SIG-M5 (cell line): Measurements from ENCODE around the gene LAMA1.
"Not testable (repeated sequence)": the region's sequence is repeated elsewhere in the genome, so short reads cannot be mapped to it uniquely, and the experiment has no call there.

Experiments used
- DNase-seq: peaks from one replicate; lab custom pipeline; 2025; lab: John Stamatoyannopoulos, UW

The LAMA1 gene

DNA sequence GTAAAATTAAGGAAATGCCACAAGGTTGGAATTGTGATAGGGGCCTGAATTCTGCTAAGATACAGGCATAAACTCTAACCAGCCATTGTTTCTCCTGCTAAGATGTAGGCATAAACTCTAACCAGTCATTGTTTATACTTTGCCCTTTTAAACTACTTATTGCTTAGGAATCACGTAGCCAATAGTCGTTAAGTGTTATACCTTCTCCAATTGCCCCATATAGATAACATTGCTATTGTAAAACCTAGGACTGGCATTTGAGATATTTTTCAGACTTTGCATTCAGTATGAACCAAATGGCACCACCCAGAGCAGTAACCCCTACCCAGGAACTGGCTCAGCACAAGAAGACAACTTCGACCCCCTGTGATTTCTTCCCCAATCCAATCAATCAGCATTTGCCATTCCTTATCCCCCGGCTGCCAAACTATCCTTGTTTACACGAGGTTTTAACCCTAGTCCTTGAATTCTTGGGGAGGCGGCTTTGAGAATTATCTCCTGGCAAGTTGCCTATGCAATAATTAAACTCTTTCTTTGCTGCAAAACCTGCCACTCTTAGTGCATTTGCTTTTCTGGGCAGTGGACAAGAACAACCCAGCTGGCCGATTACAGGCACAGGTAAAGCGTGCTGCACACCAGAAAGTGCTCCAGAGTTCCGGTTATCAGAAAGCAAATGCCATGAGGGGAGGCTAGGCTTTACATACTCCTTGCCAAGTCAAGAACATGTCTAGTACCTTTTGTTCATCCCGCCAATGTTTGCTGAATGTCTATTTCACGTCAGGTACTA is 167.6 kb downstream of the LAMA1 start:
- DNase-seq: no peak

DNA sequence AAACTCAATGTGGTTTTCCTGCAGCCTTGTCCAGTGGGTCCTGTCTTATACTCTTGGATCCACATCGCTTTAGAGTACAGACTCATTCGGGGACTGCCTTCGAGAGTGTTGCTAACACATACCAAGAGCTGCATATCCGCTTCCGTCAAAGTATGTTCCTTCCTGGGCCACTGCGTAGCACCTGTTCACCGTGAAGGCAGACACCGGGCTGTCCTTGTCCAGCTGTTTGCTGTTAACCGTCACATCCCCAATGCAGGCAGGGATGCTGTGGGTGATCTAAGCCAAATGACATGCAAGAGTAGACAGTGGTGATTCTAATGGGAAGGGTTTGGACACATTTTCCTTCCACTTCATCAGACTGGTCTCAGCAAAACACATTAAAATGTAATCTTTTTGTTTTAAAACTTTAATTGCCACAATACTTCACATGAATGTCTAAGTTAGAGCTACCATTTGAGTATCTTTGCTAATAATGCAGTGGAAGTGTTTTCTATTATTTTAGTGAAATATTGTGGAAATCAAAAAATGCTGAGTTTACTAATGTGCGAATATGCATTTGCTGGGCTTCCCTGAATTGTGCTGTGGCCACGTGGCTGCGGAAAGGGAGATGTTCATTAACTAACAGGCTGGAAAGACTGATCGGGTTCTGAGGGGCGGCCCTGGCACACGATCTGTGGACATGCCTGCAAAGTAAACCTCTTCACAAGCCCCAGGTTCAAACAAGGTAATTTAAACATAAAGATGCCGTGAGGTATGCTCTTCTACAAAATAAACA is 169.1 kb downstream of the LAMA1 start:
- no peak for DNase-seq

DNA sequence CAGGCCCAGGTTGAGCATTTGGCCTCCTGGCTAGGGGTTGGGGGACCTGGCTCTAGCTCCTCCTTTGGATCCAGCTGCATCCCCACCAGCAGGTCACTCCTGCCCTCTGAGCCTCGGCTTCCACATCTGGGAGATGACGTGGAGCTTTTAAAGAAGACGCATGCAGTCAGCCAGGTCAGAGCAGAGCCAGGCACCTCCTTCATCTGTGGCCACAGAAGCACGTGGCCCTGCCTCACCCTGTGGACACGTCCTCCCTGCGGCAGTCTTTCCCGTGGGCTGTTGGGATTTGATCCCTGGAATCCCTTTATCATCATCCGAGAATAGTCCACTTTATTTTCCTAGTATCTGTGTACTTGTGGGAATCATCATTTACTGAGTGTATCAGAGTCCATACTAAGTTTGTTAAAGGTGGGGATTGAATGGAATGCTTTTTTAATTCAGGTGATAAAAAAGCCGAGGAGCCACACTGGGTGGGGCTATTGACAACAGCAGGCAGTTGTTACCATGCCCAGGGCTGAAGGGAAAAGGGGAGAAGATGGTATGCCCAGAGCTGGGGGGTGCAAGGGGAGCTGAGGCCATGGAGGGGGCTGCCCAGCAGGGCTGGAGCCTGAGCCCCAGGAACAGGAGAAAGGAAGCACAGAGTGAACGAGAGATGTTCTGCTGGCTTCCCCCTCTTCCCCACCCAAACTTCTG is 170.1 kb downstream of the LAMA1 start:
- DNase-seq: no peak

DNA sequence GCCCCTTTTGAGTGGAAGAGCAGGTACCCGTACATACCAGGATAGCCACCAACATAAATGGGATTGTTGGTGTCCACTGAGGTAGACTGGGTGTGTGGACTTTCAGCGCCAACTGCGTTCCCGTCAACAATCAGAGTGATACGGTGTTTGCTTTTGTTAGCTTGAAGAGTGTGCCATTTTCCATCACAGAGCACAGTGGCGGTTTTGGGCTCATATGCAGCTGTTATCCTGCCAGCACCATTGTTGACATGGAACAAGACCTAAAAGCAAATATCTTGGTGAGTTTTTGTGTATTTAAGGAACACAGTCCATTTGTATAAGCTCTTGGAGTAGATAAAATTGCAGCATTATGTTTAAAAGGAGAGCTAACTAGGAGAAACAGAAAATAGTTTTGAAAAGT is 174.5 kb downstream of the LAMA1 start:
- DNase-seq: no peak

GRCh38 chr18:6942742-6943141 is 174.9 kb downstream of the LAMA1 start:
- no peak for DNase-seq

- DNase-seq: no peak
Measured at GRCh38 chr18:6941996-6942395, 175.6 kb downstream of the LAMA1 start.

DNA sequence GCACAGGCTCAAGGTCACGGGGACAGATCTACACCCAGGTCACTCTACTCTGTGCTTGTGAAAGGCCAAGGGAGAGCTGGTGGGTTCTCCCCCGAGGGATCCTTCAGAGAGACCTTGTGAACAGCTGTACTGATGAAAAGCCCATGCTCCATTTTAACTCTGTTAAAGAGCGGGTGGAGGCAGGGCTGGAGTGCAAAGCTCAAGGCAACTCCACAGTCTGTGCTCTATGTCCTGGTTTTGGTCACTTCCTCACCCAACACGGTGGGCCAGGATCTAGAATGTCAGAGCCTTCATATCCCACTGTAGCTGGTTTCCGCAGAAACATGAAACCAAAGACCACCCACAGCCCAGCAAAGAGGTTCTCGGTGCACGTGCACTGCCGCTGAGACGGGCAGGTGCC is 177.1 kb downstream of the LAMA1 start:
- no peak for DNase-seq

- no peak for DNase-seq
Measured at GRCh38 chr18:6939972-6940371, 177.6 kb downstream of the LAMA1 start.

- not testable (repeated sequence) for DNase-seq
Measured at GRCh38 chr18:6938403-6938802, 179.2 kb downstream of the LAMA1 start.

GRCh38 chr18:6938003-6938402 is 179.6 kb downstream of the LAMA1 start:
- DNase-seq: no peak

DNA sequence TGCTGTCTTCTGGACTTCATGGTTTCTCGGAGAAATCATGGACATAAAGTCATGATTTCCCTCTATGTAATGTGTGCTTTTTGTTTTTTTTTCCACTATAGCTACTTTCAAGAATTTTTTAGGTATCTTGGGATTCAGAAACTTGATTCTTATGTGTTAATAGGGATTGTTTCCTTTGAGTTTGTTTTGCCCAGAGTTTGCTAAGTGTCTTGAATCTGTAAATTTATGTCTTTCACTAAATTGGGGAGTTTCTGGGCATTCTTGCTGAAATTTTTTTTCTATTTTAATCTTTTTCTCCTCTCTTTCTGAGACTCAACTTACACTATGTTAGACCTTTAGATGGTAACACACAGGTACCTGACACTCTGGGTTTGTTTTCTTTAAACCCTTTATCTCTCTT is 182.7 kb downstream of the LAMA1 start:
- no peak for DNase-seq

GRCh38 chr18:6929370-6930102 is 188.1 kb downstream of the LAMA1 start:
- DNase-seq: no peak

DNA sequence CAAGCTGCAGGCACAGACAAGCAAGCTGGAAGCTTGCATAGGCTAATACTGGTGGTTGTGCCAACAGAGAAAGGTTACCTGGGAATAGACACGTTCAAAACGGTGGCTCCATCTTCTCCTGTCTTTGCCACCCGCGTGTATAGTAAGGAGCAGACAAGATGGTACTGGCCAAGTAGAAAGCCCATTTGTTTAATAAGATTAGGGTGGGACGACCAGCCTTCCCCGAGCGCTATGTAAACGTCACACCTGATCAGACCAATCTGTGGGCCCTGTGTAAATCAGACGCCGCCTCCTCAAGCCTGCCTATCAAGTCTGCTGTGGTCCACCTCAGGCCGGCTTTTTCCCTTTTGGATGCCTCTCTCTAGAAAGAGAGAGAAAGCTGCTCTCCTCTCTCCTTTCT is 189.2 kb downstream of the LAMA1 start:
- DNase-seq: no peak

DNA sequence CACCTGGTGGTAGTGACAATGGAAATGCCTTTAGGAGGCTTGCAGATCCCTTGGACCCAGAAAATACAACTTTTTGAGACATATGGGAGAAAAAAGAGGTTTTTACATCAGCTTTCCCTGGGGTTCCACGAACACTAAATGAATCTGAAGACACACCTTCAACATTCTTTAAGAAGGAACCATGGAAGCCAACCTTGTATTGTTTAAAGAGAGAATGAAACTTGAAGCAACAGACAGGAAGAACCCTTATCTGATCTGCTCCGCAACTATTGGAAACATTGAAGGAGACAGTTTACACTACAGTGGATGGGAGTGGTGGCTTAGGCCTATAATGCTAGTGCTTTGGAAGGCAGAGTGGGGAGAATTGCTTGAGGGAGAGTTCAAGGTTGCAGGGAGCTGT is 190.4 kb downstream of the LAMA1 start:
- no peak for DNase-seq

GRCh38 chr18:6923220-6923619 is 194.4 kb downstream of the LAMA1 start:
- DNase-seq: no peak

GRCh38 chr18:6921571-6921970 is 196.0 kb downstream of the LAMA1 start:
- no peak for DNase-seq

DNA sequence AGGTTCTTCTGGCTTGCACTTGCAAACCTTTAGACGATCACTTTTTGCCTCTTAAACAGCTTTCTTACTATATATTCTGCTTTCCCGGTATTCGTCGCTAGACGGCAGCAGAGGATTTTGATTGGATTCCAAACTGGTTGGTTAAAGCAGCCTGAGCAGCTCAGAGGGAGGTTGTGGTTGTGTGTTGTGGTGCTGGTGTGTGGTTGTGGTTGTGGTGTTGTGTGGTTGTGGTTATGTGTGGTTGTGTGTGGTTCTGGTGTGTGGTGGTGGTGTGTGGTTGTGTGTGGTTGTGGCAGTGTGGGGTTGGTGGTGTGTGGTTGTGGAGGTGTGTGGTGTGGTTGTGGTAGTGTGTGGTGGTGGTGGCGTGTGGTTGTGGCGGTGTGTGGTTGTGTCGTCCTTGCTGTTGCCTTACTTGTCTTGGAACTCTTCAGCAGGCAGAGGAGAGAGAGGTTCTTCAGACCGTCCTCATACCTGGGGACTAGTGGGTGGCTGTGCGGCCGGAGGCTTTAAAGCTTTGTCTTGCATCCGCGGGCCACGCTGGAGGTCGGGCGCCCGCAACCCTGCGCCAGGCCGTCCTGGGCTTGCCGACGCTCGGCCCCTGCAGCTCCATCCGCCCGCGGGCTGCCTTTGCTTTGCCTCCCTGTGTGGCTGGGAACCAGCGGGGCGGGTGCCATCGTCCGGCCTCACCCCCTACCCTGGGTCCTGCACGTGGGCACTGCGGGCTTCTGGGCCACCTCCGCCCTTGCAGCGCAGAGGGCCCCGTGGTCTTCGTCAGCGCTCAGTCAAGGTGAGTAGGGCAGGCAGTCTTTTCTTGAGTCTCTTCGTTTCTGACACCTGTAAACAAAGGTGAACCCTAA is 197.3 kb downstream of the LAMA1 start:
- DNase-seq: no peak

DNA sequence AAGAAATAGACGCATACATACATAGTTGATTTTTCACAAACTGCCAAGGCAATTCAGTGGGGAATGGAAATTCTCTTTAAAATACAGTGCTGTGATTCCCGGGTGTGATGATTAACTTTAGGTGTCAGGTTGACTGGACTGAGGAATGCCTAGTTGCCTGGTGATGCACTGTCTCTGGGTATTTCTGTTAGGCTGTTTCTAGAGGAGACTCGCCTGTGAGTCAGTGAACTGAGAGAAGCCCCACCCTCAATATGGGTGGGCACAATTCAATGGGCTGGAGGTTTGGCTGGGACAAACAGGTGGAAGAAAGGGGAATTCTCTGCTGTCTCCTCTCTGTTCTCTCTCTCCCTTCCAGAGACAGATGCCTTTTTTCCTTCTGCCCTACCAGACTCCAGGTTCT is 200.5 kb downstream of the LAMA1 start:
- DNase-seq: no peak

DNA sequence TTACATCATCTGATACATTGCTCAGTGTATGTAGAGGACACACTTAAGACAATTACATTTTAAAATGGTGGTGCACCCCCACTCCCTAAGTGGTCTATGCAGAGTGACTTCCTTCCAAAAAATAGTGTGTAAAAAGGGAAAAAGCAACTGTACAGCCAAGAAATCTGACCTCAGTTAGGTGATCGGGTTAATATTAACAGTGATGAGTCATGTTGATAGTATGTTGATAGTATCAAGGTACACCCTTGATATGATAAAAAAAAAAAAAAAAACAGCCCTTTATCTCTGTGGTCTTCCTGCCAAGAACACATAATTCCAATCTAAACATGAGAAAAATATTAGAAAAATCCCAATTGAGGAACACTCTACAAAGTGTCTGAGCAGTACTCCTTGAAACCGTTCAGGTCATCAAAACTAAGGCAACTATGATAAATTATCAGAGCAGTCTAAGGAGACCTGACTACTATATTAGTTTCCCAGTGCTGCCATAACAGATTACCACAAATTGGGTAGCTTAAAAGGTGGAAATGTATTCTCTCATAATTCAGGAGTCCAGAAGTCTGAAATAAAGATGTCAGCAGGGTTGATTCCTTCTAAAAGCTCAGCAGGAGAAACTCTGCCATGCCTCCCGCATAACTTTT is 216.2 kb downstream of the LAMA1 start:
- DNase-seq: no peak

GRCh38 chr18:6891788-6892187 is 225.8 kb downstream of the LAMA1 start:
- DNase-seq: no peak
